Right lobe of liver (tissue), 6 donors: ENCODE data around the gene CACNA2D3. TPM values are rescaled to one million over a fixed set of nuclear protein-coding genes. Genes with fewer than 3 reads are reported as not detected.

Experiments
- ATAC-seq, 4 donors: fragments of 200-7000 bp; cut with Tn5 transposase; one replicate each; pipeline ENCODE4 v1.9.1; 2020; ENCODE audit warnings: mild to moderate bottlenecking in 4 of 4, moderate library complexity in 4 of 4
- DNase-seq, 3 donors: peaks; one replicate each; pipeline ENCODE4 v3.0.0-alpha.2; 2020
- H3K27ac ChIP-seq, 3 donors: fragments of 200-600 bp; one replicate each; pipeline ENCODE4 v1.8.0; 2022
- H3K27me3 ChIP-seq, 2 donors: fragments of 200-600 bp; one replicate each; pipeline ENCODE4 v1.8.0; 2022
- H3K36me3 ChIP-seq, 4 donors: fragments of 200-600 bp; sonication (generic) in 1 of 4; one replicate each; pipeline versions ENCODE4 v1.5.1 to v1.8.0; 2017 to 2022; ENCODE audit warnings: control low read depth in 1 of 4
- H3K4me1 ChIP-seq, 4 donors: fragments of 200-600 bp; sonication (generic) in 1 of 4; one replicate each; pipeline versions ENCODE4 v1.5.1 to v1.8.0; 2017 to 2022; ENCODE audit warnings: control low read depth in 1 of 4
- H3K4me3 ChIP-seq, 3 donors: fragments of 200-600 bp; one replicate each; pipeline ENCODE4 v1.8.0; 2022
- H3K9me3 ChIP-seq, 4 donors: fragments of 200-600 bp; sonication (generic) in 1 of 4; one replicate each; pipeline versions ENCODE4 v1.5.1 to v1.8.0; 2017 to 2022; ENCODE audit warnings: control low read depth in 1 of 4
- CTCF ChIP-seq, 4 donors: fragments of 200-600 bp in 3 of 4; fragments of 450-650 bp in 1 of 4; IDR thresholded peaks; one replicate each; pipeline versions ENCODE4 v1.5.1 to v1.8.0; 2016 to 2022; ENCODE audit warnings: antibody characterized with exemption in 4 of 4, mild to moderate bottlenecking in 2 of 4
- POLR2A ChIP-seq: fragments of 450-650 bp; IDR thresholded peaks from one replicate; pipeline ENCODE4 v1.6.1; 2017; ENCODE audit warnings: antibody characterized with exemption, mild to moderate bottlenecking
- WGBS: methylation state at CpG from one replicate; pipeline ENCODE4 v1.1.6; 2018; ENCODE audit warnings: low coverage, low lambda C conversion rate; ENCODE audit not compliant: insufficient coverage; ENCODE audit errors: missing lambda C conversion rate; 5-methylcytosine and 5-hydroxymethylcytosine counted together
- intact Hi-C, 2 donors: fragments of 100-400 bp; cut with DNase I; formaldehyde crosslinking; loops; one replicate each; pipeline versions ENCODE4 v1.11.2 to v1.14.1; 2022
- total RNA-seq, 6 experiments: library from RNA; depleted of rRNA in 2 of 6; stranded (reverse); fragments of >200 nt in 2 of 6; fragmentation: NEBNext Ultra II Directional in 3 of 6; extraction: Animal tissue kit (Norgen Biotek cat#: 25700) in 3 of 6; gene quantifications; one replicate each; pipeline versions ENCODE4 v1.1.0 to v1.2.4, GENCODE V29; 2016 to 2023
- donor health status: DM: no; HTN: yes; CAD: no.
- donor health status: DM: no; HTN: no; CAD: no.
- donor health status: DM: no; HTN: no; CAD: no.
- donor health status: DM: no; HTN: yes; CAD: no.
- donor health status: DM: no; HTN: yes; CAD: no.

The CACNA2D3 gene
- total RNA-seq, 6 experiments from 2014 or later: 0.28 to 0.87 TPM; not detected in 4

DNA sequence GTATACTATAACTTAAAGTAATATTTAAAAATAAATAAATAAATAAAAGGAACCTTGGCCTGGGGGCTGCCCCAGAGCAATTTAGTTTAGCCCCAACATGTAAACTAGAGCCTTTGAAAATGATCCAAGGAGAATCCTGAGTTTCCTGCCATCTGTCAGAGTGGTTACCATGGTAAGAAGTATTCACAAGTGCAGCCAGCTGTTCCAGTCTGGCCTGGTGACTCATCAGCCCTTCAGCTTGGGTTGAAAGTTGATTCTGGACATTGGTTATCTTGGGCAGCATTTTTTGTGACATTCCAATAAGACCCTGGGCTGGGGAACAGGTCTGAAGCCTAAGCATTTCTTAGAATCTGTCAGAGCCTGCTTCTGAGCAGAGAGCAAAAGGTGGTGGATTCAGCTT lies 878.2 kb downstream of the CACNA2D3 start:
- intact Hi-C loops: no loop called here
- ATAC-seq (no peak), DNase-seq (no peak)
- Histone ChIP-seq H3K27ac (no peak overlapping the region), H3K27me3 (no peaks in the 10 kb centered on the region), H3K9me3 (no peaks in the 10 kb centered on the region), H3K36me3 (no peaks in the 10 kb centered on the region), H3K4me1 (no peaks in the 10 kb centered on the region), H3K4me3 (no peak overlapping the region)
- no peak for TF ChIP-seq CTCF (IDR thresholded peaks at IDR 0.05)
- TF ChIP-seq POLR2A: no peak

GRCh38 chr3:55000953-55001352 lies 878.6 kb downstream of the CACNA2D3 start:
- intact Hi-C loops: no loop called here
- no peaks in the 10 kb centered on the region for H3K36me3 ChIP-seq
- TF ChIP-seq CTCF (IDR thresholded peaks at IDR 0.05) (no peak), POLR2A (no peak)
- H3K4me1 ChIP-seq: no peaks in the 10 kb centered on the region
- 68% methylated on average over 4 of the region's 4 CpGs for WGBS
- no peak for ATAC-seq
- H3K9me3 ChIP-seq: no peaks in the 10 kb centered on the region
- H3K27me3 ChIP-seq: no peaks in the 10 kb centered on the region
- no peak overlapping the region for H3K27ac ChIP-seq
- no peak overlapping the region for H3K4me3 ChIP-seq
- DNase-seq: no peak

DNA sequence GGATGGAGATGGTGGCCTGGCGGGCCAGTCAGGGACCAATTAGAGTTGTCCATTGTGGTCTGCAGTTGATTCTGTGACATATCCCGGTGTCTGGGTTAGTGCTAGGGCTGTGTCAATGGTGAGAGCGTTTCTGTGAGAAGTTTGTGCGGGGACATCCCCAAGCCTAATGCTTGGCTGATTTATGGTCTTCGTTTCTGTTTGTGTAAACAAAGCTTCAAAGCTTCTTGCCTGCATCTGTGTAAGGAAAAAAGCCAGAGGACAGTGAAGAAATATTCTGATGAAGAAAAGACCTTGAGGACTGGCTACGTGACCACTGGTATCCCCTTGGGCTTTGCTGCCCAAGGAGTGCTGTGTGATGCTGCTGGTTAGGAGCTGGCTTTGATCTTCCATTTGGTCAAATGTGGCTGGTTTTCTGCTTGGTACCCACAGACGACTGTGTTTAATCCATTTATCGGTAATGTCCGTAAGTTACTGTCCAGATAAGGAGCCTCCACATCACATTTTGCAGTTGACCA lies 880.1 kb downstream of the CACNA2D3 start:
- 62% methylated on average over 5 of the region's 9 CpGs for WGBS
- ATAC-seq (no peak), DNase-seq (no peak)
- H3K4me3 ChIP-seq: no peak overlapping the region
- no peaks in the 10 kb centered on the region for H3K4me1 ChIP-seq
- TF ChIP-seq CTCF (IDR thresholded peaks at IDR 0.05): no peak
- TF ChIP-seq POLR2A: no peak
- no peaks in the 10 kb centered on the region for H3K27me3 ChIP-seq
- intact Hi-C loops: no loop called here
- no peak overlapping the region for H3K27ac ChIP-seq
- no peaks in the 10 kb centered on the region for H3K36me3 ChIP-seq
- no peaks in the 10 kb centered on the region for H3K9me3 ChIP-seq

- Histone ChIP-seq H3K27me3 (no peaks in the 10 kb centered on the region), H3K36me3 (no peaks in the 10 kb centered on the region), H3K4me1 (no peaks in the 10 kb centered on the region), H3K4me3 (no peak overlapping the region), H3K27ac (no peak overlapping the region), H3K9me3 (no peaks in the 10 kb centered on the region)
- WGBS: 25% methylated on average over 8 of the region's 8 CpGs
- DNase-seq (no peak), ATAC-seq (no peak)
- TF ChIP-seq CTCF (IDR thresholded peaks at IDR 0.05) (no peak), POLR2A (no peak)
- intact Hi-C loops: no loop called here
These were observed 883.9 kb downstream of the CACNA2D3 start for GRCh38 chr3:55006244-55006676.

DNA sequence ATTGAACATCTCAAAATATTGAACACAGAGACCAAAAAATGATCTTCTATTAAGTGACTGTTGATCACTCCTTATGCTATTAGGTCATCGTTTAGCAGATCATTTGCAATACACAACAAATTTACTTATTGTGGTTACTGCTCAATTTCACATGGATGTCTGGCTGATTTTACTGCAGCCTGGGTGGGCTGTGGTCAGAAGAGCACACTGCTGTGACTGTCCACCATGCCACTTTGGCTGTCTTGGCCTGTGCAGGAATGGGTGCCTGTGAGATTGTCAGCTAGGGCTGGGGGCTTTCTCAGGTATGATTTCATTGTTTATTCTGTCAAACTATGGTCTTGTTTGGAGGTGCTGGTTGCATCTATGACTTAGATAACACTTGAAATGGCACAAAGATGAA lies 885.6 kb downstream of the CACNA2D3 start:
- no peaks in the 10 kb centered on the region for H3K36me3 ChIP-seq
- H3K4me3 ChIP-seq: no peak overlapping the region
- no peak for TF ChIP-seq POLR2A
- TF ChIP-seq CTCF (IDR thresholded peaks at IDR 0.05): no peak
- no peaks in the 10 kb centered on the region for H3K9me3 ChIP-seq
- H3K27ac ChIP-seq: no peak overlapping the region
- ATAC-seq: no peak
- intact Hi-C loops: no loop called here
- H3K4me1 ChIP-seq: no peaks in the 10 kb centered on the region
- no peaks in the 10 kb centered on the region for H3K27me3 ChIP-seq
- DNase-seq: no peak
- WGBS: 67% methylated on average over 1 of the region's 1 CpG
